GM21515 (cell line): ENCODE data around the gene GRXCR1.

Experiments
- ATAC-seq: cut with Tn5 transposase; IDR thresholded peaks from one replicate; pipeline ENCODE4 v1.9.1; 2021; ENCODE audit not compliant: unreplicated experiment

Gene GRXCR1

GRCh38 chr4:42927946-42928345 is 35.4 kb downstream of the GRXCR1 start:
- no peak for ATAC-seq

DNA sequence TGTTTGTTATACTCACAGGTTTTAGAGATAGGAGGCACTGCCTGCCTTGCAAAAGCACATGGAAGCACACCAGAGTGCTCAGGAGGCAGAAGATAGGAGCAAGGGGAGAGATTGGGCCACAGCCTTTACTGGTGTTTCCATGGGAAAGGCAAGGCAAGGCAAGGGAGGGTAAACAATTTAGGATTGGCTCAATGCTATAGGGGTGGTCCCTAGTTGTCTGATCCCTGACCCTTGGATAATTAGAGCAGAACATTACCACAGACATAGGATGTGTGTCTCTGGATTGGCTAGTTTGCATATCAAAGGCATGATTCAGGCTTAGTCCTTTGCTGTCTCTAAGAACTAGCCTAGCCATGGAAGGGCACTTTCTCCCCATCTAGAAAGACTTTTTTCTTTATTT is 36.1 kb downstream of the GRXCR1 start:
- ATAC-seq: no peak

DNA sequence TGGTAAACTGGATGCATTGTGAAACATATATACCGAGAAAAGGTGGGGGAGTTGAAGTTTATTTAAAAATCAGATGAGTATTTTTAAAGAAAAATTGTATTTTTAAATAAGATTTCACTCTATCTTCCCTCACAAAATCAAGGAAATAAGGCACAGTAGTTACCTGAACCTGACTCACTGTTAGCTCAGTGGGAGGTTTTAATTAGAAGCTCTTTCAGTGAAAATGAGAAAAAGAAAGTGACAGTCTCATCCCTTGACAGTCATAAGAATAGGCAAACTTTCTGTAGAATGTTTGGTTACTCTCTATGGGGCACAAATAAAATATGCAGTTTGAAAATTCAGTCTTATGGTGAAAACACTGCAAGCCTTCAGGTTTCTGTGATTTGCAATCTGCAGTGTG is 49.7 kb downstream of the GRXCR1 start:
- ATAC-seq: no peak

GRCh38 chr4:42945874-42946273 is 53.4 kb downstream of the GRXCR1 start:
- ATAC-seq: no peak

DNA sequence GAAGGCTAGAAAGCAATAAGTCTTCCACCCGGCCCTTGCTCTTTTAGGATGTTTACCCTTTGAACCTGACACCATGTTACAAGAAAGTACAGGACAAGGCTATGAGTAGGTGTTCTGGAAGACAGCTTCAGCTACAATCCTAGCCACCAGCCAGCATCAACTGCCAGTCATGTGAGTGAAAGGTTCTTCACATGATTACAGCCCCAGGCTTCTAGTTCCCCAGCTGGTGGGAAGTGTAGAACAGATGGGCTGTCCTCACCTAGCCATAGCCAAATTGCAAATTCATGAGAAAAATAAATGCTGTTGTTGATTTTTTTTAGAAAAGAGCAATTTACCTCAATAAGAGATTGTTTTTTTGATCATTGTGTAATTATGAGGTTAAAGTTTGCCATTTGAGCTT is 60.8 kb downstream of the GRXCR1 start:
- no peak for ATAC-seq

DNA sequence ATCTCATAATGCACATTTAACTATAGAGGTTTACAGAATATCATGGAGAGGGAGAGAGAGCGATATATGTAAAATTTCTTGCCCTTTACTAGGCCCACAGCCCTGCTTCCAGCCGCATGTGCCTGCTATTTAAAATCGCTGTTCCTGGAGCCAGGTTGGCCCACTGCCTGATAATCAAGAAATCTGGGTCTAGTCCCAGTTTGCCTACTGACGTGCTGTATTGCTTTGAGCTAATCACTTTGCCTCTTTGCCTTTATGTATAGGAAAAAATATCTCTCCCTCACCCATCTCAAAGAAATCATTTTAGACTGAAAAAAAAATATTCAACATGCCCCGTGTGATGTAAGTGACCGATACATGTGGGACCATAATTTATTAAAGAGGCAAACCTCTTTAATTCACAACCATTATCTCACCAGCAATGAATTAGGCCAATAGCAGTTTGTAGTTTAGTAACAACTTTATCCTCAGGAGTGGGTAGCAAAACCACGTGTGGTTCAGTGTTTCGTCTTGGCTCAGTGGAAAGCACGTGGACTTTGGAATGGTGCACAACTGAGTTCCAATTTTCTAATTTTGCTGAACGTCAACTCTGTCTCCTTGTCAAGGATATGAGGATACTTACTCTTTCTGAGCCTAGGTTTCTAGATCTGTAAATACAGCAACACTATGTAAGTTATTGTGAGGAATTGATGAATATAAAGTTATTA is 62.6 kb downstream of the GRXCR1 start:
- no peak for ATAC-seq

- no peak for ATAC-seq
These were observed 63.4 kb downstream of the GRXCR1 start for GRCh38 chr4:42955746-42956505.

DNA sequence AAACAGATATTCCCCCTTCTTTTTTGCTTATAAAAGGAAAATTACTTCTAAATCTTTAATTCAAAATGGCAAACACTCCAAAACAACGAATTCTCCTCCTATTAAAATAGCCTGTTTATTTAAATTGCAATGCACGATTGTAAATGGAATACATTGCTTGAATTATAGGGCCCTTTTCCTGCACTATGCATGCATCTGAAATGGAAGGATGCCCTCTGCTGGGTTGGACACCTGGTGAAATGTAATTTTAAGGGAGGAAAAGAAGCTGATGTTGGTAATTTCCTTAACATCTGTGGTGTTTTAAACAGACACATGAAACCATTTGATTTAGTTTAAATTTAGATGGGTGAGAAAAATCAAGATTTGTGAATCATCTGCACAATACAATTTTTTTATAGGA is 72.8 kb downstream of the GRXCR1 start:
- no peak for ATAC-seq

DNA sequence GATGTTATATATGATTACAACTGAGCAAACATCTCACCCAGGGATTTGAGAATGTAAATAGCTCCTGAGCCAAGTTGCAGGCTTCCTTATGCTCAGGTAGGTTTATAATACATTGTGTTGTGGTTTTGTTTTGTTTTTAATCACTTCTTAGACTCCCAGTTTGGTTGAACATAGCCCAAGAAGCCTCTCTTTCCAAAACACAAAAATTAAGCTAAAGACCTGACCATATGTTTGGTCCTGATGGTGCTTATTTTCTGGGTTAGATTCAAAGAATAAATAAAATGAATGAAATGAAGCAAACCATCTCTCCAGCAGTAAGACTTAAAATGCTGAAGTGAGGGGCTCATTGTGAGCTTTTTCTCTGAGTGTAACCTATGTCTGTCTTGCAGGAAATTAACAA is 93.5 kb downstream of the GRXCR1 start:
- no peak for ATAC-seq

DNA sequence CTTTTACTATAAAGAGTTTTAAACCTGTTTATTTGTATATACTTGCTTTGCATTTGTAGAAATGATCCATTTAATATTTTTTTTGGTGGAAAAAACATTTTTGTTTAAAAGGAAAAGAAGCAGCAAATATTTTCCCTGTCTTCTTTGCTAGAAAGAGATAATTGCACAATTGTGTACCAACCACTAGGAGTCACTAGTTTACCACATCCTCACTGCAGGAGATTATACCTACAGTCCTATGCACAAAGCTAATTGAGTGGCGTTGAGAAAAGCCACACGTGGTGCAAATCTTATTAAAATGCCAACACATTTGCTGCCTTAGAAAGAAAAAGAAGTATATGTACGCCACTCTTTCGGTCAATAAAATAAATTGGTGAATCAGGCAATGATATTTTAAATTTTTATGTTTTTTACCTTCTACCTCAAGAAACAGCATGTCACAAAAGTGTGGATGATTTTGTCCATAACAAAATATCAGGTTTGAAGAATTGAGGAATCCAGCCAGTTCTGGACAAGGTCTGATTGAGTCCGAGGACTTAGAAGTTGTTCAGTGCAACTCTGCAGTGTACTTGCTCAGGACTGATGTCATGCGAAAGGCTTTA is 102.9 kb downstream of the GRXCR1 start:
- peak; percentile 89 for ATAC-seq

- no peak for ATAC-seq
These were observed 116.3 kb downstream of the GRXCR1 start for GRCh38 chr4:43008793-43009192.

DNA sequence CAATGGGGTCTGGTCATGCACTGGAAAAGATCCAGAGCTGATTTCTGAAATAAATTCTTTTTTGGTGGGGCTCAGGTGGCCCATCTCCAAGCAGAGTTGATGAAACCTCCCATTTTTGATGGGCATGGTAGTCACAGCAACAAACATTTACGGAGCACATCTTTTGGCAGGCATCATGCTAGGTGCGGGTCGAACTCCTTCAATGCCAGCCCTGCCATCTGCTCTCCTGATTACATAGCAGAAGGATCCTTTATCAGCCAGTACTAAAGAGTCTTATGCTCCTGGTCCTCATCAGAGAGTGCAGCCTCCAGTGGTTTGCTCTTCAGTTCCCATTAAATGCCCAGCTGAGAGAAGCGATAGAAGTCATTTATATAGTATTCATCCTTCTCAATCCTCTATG is 121.7 kb downstream of the GRXCR1 start:
- no peak for ATAC-seq

GRCh38 chr4:43041632-43042031 is 149.1 kb downstream of the GRXCR1 start:
- no peak for ATAC-seq

GRCh38 chr4:43047058-43047457 is 154.5 kb downstream of the GRXCR1 start:
- ATAC-seq: no peak

GRCh38 chr4:43048570-43048969 is 156.1 kb downstream of the GRXCR1 start:
- no peak for ATAC-seq

- no peak for ATAC-seq
These were observed 156.8 kb downstream of the GRXCR1 start for GRCh38 chr4:43049326-43049725.

- ATAC-seq: no peak
These were observed 173.9 kb downstream of the GRXCR1 start for GRCh38 chr4:43066415-43066814.

GRCh38 chr4:43071069-43071468 is 178.6 kb downstream of the GRXCR1 start:
- no peak for ATAC-seq
